Inflammatory macrophage treated with lipopolysaccharide for 1 hour (primary cell): ENCODE measurements around the gene PUS7.
A peak's percentile ranks its signal among the peaks of the same experiment; 100 is the strongest.
"Not testable (repeated sequence)": the region's sequence is repeated elsewhere in the genome, so short reads cannot be mapped to it uniquely, and the experiment has no call there.

Source experiments
- DNase-seq, 2 donors: peaks; one replicate each; pipeline ENCODE4 v3.0.0-alpha.2; 2020 to 2022

The PUS7 gene, protein sequence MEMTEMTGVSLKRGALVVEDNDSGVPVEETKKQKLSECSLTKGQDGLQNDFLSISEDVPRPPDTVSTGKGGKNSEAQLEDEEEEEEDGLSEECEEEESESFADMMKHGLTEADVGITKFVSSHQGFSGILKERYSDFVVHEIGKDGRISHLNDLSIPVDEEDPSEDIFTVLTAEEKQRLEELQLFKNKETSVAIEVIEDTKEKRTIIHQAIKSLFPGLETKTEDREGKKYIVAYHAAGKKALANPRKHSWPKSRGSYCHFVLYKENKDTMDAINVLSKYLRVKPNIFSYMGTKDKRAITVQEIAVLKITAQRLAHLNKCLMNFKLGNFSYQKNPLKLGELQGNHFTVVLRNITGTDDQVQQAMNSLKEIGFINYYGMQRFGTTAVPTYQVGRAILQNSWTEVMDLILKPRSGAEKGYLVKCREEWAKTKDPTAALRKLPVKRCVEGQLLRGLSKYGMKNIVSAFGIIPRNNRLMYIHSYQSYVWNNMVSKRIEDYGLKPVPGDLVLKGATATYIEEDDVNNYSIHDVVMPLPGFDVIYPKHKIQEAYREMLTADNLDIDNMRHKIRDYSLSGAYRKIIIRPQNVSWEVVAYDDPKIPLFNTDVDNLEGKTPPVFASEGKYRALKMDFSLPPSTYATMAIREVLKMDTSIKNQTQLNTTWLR

DNA sequence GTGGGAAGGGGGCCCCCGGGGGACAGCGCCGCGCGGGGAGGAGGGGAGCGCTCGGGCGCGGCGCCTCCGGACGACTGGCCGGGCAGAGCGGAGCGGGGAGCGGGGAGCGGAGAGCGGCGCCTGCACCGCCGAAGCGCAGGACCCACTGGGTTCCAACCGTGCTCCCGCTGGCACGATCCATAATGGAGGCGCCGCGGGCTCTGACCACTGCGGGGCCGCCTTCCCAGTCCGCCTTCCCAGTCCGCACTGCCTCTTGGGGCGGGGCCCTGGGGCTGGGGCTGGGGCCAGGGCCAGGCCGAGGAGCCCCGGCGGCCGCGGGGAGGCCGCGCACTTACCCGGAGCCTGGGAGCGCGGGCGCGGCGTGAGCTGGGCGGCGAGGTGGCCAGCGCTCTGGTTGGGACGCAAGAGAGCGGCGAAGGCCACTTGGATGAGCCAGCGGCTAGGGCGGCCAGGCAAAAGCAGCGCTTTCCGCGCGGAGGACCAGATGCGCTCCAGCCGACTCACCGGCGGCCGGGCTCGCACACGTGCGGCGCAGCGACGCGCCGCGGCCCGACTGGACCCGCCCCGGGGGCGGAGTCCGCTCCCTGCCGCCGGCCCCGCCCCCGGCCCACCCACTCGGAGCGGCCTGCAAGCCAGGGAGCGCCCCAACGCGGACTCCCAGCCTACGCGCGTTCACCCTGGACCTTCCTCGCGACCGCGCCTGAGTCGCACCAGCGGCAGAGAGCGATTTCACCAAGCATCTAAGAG is at the start of gene PUS7:
TSS of gene PUS7 (minus strand) at position 555 of the 747 bp plus-strand sequence. CDS start 13,759 bp downstream, outside the sequence.
- DNase-seq, result peak; percentile 89 to 92

DNA sequence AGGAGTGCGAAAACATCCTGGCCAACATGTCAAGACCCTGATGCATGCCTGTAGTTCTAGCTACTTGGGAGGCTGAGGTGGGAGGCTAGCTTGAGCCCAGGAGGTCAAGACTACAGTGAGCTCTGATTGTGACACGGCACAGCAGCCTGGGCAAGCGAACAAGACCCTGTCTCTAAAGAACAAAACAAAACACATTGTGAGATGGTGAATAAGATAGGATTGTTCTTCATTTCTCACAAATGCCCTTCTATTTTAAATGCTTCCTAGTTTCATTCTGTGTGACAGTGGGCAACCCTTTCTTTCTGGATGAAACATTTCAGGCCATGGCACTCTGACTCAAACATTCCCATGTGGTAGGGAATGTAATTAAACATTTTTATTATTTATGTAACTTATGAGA is 45.8 kb upstream of the PUS7 start:
- no peak for DNase-seq

DNA sequence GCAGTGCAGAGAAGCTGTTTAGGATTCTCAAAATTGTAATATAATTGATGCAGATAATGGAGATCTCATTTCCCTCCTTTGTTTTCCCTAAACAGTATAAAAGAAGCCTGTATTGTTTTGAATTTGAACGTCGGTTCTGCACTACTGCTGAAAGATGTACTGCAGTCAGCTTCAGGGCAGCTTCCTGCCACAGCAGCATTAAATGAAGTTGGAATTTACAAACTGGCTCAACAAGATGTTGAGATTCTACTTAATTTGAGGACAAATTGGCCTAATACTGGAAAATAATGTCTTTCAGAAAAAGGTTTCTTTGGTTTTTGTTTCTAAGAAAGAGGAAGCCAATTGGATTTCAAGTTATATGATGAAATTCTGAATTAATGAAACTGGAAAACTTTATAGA is 45.0 kb upstream of the PUS7 start:
- no peak for DNase-seq

DNA sequence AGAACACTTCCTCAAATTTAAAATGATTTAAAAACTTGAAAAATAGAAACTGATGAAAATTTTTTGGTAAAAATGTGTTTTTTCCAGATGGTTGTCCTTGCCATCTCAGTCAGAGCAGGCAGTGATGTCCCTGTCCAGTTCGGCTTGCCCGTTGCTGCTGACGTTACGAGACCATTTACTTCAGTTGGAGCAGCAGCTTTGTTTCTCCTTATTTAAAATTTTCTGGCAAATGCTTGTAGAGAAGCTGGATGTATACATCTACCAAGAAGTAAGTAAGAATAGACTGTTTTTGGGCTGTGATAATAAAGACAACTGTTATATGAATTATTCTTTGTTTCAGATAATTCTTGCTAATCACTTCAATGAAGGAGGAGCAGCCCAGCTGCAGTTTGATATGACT is 43.1 kb upstream of the PUS7 start:
- no peak for DNase-seq

DNA sequence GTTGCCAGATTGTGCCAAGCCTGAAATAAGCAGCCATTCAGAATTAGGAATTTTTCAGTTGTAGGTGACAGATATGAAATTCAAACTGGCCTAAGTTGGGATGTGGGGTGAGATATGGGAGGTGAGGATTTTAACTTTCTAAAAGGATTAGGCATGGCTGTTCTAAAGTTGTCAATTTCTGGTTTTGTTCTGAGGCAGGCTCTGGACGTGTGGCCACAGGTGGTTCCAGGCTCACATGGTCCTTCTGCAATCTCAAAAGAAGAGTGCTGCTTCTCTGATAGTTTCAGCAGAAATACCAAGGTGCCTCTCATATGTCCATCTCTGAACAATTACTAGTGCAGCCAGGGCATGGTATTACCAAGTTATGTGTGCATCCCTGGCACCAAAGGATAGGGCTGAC is 37.9 kb upstream of the PUS7 start:
- DNase-seq, result no peak

DNA sequence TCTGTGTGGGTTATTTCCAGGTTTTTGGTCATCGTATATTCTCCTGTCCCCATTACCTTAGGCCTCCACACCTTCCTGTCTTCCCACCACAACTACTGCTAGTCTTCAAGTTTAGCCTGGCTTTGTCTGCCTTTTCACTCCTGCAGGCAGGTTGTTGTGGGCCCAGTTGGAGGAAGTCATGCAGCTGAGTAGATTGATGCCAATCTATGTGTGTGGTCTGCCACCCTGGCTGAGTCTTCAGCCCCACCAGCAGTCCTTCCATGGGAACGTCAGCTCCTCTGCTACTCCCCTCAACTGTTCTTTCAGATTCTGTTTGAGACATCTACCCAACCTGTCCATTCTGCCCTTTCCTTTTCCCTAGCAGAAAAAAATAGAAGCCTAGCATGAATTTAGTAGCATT is 16.3 kb upstream of the PUS7 start:
- DNase-seq, result no peak

DNA sequence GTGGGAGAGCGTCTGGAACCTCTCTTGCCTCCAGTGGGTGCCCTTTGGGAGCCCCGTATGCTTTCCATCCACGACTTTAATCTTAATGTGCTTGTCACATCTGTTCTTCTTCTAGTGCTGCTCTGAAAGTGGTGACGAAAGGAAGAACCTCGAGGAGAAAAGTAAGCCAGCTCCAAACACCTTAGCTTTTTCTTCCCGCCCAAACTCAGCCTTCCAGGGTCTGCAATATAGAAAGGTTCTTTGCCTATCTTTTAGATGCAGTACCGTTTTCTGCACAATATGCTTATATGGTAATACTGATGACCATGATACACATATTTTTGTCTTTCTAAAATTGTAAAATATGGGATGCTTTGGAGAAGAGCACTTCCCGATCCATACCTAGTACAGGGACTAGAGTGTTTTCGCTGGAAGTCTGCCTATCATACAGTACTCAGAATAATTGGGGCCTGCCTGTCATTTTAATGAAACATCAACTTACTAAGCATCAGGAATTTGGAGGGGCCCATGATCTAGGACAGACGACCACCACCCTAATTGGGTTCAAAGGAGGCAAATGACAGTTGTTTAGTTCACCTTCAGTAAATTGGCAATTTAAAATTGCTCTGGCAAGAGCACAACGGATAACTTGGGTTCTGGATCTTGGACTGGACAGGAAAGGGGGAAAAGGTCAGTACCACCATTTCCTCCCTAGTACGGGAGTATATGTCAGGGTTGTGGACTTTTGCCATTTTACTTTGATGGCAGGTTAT is 10.8 kb upstream of the PUS7 start:
- no peak for DNase-seq

DNA sequence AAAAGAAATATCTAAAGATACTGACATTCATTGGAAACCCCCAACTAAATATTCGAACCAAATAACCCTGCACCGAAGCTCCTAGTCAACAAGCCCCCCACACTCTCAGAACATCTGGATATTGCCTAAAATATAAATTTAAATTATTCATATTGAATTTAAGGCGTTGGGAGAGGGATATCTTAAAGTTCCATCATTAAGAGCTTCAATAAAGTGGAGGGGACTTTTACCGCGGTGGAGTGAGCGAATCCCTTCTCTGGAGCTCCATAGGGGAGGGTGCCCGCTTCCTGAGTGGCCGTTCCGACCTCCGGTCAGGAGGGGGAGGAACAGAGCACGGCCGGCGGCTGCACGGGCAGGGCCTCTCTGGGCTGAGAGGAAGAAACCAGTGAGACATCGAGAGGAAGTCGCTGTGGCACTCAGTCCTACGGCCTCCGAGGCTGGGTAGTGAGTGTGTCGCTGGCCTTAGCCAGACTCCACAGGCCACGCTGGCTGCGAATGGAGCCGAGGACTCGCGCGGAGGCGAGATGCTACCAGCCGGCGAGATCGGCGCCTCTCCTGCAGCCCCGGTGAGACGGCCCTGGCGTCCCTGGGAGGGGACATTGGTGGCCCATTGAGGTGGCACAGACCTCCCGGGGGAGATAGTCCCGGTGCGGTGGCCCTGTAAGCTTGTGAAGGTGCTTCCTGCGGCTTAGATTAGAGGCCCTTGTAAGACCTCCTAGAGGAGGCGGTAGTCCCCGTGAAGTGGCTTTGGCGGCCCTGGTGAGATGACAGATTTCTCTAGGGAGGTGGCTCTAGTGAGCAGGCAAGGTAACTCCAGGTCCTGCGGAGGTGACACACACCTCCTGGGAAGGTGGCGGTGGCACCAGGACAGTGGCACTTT is 10.0 kb upstream of the PUS7 start, which contains the start of gene RINT1:
TSS of gene RINT1 (plus strand) at position 410 of the 880 bp plus-strand sequence. CDS start at position 525, 115 bp downstream.
- peak; percentile 89 to 95 for DNase-seq

DNA sequence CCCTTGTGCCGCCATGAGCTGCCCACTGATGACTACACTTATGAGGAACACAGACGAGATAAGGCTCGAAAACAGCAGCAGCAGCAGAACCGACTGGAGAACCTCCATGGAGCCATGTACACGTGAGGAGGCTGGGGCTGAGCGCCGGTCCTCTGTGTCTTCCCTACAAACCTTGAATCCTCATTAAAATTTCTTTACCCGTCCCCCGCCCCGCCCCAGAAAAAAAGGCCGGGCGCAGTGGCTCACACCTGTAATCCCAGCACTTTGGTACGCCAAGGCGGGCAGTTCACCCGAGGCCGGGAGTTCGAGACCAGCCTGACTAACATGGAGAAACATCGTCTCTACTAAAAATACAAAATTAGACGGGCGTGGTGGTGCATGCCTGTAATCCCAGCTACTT is 8.5 kb upstream of the PUS7 start:
- no peak for DNase-seq

DNA sequence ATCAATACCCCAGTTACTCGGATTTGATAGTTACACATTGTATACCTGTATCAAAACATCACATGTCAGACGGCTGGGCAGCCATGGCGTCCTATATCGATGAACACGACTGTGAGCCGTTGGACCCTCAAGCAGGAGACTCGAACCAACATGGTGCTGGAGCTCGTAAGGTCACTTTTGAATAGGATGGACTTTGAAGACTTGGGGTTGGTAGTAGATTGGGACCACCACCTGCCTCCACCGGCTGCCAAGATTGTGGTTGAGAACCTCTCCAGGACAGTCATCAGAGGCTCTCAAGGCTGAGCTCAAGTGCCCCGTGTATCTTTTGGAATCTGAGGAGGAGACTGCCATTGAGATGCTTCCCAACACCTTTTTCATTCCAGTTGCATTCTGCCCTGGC is 8.1 kb upstream of the PUS7 start:
- no peak for DNase-seq

DNA sequence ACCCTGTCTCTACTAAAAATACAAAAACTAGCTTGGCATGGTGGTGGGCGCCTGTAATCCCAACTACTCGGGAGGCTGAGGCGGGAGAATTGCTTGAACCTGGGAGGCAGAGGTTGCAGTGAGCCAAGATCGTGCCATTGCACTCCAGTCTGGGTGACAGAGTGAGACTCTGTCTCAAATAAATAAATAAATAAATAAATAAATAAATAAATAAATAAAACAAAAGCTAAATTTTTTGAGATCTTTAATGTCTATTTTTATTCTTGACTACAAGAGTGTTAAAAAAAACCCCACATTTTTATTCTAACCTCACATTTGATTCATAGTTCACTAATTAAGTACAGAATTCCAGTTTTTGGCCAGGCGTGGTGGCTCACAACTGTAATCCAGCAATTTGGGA is 5.7 kb upstream of the PUS7 start:
- not testable (repeated sequence) for DNase-seq

DNA sequence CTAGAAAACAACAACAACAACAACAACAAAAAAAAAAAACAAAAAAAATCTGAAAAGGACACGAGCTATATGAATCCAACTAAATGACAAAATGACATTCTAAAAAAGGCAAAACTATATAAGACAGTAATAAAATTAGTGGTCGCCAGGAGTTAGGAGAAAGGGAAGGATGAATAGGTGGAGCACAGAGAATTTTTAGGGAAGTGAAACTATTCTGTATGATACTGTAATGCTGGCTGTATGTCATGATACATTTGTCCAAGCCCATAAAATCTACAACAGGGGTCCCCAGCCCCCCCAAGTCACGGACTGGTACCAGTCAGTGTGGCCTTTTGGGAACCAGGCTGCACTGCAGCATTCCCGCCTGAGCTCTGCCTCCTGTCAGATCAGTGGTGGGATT is 2.8 kb upstream of the PUS7 start:
- DNase-seq, result peak in 1 of 2 donors; percentile 10

DNA sequence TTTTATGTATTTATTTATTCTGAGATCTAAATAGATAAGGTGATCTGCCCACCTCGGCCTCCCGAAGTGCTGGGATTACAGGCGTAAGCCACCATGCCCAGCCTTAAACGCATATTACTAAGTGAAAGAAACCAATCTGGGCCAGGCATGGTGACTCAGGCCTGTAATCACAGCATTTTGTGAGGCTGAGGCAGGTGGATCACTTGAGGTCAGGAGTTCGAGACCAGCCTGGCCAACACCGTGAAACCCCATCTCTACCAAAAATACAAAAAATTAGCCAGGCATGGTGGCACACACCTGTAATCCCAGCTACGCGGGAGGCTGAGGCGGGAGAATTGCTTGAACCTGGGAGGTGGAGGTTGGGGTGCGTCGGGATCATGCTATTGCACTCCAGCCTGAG is 2.4 kb upstream of the PUS7 start:
- not testable (repeated sequence) for DNase-seq

DNA sequence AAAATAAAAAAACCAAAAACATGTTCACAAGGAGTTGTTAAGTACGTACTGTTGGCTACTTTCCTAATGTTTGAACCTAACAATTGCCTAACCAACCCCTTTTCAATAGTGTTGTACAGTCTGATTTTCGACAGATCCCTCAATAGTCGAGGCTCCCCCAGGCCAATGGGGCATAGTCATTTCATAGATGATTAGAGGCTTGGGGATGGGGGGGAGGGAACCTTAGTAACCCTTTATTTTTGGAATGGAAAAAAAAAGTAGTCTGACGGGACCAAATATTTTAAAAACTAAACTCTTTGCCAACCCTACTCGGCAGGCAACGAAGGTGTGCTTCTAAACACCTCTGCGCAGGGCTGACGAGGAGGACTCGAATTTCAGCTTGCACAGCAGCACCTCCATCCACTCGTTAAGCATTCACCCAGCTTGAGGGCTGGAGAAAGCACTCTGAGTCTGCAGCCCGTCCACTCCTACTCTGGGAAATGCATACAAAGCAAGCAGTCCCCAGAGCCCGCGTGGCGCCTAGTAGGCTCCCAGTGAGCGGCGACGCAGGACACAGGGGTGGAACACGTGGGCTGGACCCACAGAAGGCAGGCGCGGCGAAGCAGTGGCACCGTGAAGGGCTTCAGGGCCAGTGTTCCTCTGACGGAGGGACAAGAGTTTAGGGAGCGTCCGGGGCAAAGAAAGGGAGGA is 899 bp downstream of the PUS7 start:
- DNase-seq, result peak; percentile 49 to 58

DNA sequence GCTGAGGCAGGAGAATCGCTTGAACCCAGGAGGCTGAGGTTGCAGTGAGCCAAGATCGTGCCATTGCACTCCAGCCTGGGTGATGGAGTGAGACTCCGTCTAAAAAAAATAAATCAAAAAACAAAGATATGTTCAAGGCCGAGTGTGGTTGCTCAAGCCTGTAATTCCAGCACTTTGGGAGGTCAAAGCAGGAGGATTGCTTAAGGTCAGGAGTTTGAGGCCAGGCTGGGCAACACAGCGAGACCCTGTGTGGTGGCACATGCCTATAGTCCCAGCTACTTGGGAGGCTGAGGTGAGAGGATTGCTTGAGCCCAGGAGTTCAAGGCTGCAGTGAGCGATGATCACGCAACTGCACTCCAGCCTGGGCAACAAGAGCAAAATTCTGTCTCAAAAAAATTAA is 1.5 kb downstream of the PUS7 start:
- not testable (repeated sequence) for DNase-seq

DNA sequence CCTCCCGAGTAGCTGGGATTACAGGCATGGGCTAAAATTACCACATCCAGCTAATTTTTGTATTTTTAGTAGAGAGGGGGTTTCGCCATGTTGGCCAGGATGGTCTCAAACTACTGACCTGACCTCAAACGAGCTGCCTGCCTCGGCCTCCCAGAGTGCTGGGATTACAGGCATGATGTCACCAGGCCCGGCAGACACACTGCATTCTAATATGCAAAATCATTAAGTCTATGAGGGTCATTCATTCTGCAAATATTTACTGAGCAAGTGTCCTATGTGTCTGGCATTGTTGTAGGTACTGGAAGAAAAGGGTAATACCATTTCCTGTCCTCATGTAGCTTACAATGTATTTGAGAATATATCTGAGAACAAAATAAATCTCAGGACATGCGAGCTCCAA is 2.7 kb downstream of the PUS7 start:
- no peak for DNase-seq

DNA sequence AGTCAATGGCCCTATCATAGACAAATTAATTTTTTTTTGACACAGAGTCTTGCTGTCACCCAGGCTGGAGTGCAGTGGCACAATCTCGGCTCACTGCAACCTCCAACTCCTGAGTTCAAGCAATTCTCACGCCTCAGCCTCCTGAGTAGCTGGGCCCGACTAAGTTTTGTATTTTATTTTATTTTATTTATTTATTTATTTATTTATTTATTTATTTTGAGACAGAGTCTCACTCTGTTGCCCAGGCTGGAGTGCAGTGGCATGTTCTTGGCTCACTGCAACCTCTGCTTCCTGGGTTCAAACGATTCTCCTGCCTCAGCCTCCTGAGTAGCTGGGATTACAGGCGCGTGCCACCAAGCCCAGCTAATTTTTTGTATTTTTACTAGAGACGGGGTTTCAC is 6.5 kb downstream of the PUS7 start:
- not testable (repeated sequence) for DNase-seq

DNA sequence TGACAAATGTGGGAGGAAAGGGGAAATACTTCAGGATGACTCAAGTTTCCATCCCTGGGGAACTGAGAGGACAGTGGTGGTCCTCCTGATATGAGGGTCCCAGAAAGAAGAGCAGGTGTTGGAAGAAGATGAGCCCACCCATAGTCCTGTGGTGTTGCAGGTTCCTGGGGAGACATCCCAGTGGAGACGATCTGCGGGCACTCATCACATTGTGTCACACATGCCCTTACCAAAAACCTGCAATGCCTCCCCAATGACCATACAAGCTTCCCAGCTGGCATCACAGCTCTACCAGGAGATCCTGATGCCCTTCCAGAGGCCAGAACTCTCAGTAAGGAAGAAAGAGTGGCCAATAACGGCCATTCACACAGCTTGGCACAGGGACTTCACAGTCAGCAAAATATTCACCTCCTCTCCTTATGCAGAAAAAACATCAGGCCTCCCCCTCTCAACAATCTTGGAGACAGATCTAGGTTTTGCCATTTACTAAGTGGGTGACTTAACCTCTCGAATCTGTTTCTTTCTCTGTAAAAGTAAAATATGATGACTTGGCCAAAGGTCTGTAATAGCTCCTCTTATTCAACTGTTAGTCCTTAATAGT is 9.0 kb downstream of the PUS7 start:
- DNase-seq, result no peak

DNA sequence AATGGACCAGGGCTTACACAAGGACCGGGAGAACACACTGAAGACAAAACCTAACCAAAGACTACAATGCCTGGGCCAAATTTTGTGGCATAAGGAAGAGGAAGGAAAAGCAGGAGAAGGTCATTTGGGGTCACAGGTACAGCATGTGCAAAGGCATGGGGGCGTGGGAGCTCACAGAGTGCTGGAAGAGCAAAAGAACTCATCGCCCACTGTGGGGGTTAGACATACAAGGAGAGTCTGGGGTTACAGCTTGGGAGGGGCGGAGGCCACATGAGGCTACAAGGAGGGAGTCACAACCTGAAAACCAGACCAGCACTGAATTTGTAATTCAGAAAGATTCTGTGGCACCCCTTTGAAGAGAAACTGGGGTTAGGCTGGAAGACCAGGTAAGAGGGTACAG is 9.7 kb downstream of the PUS7 start:
- DNase-seq, result no peak

DNA sequence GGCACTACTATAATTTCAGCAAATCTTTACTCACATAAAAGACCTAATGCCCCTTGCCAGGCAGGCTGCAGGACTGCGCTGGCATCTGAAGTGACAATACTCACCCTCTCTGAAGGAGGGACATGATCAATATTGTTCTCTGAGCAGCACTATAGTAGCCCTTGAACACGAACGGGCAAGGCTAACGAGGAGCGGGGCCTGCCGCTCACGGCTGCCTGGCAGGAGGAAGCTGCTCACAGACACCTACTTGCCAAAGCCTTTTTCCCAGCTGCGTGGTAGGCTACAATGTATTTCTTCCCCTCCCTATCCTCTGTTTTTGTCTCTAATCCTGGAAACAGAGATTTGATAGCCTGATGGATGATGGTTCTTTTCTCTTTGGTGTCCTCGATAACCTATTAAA is 19.9 kb downstream of the PUS7 start:
- DNase-seq, result no peak

DNA sequence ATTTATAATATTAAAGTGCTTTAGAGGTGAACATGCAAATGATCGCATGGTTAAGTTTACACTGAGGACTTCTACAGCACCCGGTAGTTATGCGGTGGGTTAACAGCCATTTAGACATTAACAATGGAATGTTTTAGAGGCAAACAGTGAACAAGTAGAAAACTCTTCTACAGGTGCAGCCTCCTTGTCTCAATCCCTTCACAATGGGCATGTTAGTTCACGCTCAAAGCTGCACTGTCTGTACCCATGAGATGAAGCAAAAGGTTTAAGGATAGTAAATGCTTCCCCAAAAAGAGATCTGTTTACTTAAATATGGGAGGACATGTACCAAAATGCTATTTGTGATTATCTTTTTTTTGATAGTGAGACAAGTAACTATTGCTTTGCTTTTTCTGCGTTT is 25.1 kb downstream of the PUS7 start:
- DNase-seq, result no peak
